Measurements from ENCODE around the gene MT1B.
"Not testable (repeated sequence)": the region's sequence is repeated elsewhere in the genome, so short reads cannot be mapped to it uniquely, and the experiment has no call there.

DNA sequence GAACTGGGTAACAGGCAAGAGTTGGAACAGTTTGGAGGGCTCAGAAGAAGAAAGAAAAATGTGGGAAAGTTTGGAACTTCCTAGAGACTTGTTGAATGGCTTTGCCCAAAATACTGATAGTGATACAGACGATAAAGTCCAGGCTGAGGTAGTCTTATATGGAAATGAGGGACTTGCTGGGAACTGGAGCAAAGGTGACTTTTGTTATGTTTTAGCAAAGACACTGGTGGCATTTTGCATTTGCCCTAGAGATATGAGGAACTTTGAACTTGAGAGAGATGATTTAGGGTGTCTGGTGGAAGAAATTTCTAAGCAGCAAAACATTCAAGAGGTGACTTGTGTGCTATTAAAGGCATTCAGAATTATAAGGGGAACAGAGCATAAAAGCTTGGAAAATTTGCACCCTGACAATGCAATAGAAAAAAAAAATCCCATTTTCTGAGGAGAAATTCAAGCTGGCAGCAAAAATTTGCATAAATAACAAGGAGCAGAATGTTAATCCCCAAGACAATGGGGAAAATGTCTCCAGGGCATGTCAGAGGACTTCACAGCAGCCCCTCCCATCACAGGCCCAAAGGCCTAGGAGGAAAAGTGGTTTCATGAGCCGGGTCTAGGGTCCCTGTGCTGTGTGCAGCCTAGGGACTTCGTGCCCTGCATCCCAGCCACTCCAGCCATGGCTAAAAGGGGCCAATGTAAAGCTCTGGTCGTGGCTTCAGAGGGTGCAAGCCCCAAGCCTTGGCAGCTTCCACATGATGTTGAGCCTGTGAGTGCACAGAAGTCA is 29.8 kb upstream of the MT1B start:
- TF ChIP-seq GATAD2A (IDR thresholded peaks at IDR 0.05); ZNF707 (CRISPR knock-in tag; conservative IDR thresholded peaks at IDR 0.05); ELF4 (CRISPR knock-in tag; IDR thresholded peaks at IDR 0.05): not testable (repeated sequence)
